K562 (cell line): ENCODE data around the gene PPP3CA. TPM values are rescaled to one million over a fixed set of nuclear protein-coding genes. Genes with fewer than 3 reads are reported as not detected.

ENCODE experiments used
- ATAC-seq: fragments of 200-7000 bp; cut with Tn5 transposase; 3 replicates; pipeline ENCODE4 v1.9.1; 2020; ENCODE audit warnings: moderate library complexity
- BruUV-seq: library from RNA; stranded (reverse); fragments of 400-500 nt; replicated peaks from 2 replicates; lab custom pipeline; 2021; lab: Mats Ljungman, UMichigan
- CTCF ChIA-PET: fragments of 300-600 bp; formaldehyde crosslinking; extraction: SDS; loops from one replicate; lab custom pipeline; 2021; ENCODE audit warnings: low intra/inter-chr PET ratio; lab: Yijun Ruan, JAX
- POLR2A ChIA-PET: fragments of 300-600, 350-650 bp; sonication (Branson Sonifier 250); formaldehyde crosslinking; extraction: SDS; loops from one replicate; lab custom pipeline; 2021; ENCODE audit warnings: antibody characterized with exemption, inconsistent platforms; lab: Yijun Ruan, JAX
- DNase-seq, 4 experiments: peaks; one replicate each; pipeline versions ENCODE4 v3.0.0 to v3.0.0-alpha.2; 2011 to 2018; ENCODE audit warnings: low spot score in 3 of 4, mixed read lengths in 3 of 4; ENCODE audit errors: extremely low read depth in 1 of 4
- FAIRE-seq: peaks from 2 replicates; lab custom pipeline; 2011; peaks lifted over from hg19 to GRCh38; lab: Jason Lieb, UNC
- H2AFZ ChIP-seq: 2 replicates; pipeline ENCODE4 v1.6.0; 2011; ENCODE audit warnings: low read depth, low read length, control low read depth, inconsistent platforms
- H3K27ac ChIP-seq: fragments of 200-600 bp; 3 replicates; pipeline ENCODE4 v1.8.0; 2011; ENCODE audit warnings: low read depth, mild to moderate bottlenecking, control low read depth, inconsistent platforms, low read length, moderate library complexity, mixed read lengths; ENCODE audit errors: extremely low read depth
- H3K27me3 ChIP-seq, 2 experiments: fragments of 300-600 bp in 1 of 2; 2 replicates in 1 of 2; 3 replicates in 1 of 2; pipeline versions ENCODE4 v1.6.0 to v1.8.0; 2011; ENCODE audit warnings: inconsistent platforms in 2 of 2, low read length in 2 of 2, mild to moderate bottlenecking in 1 of 2, mixed read lengths in 1 of 2, moderate library complexity in 1 of 2; ENCODE audit not compliant: control insufficient read depth in 2 of 2, insufficient read depth in 2 of 2
- H3K36me3 ChIP-seq: fragments of 300-600 bp; 3 replicates; pipeline ENCODE4 v1.8.0; 2011; ENCODE audit warnings: mild to moderate bottlenecking, low read length, inconsistent platforms; ENCODE audit not compliant: control insufficient read depth, insufficient read depth
- H3K4me1 ChIP-seq, 2 experiments: fragments of 200-600 bp in 1 of 2; replicated peaks in 1 of 2; 2 replicates in 1 of 2; 3 replicates in 1 of 2; pipeline versions ENCODE4 v1.5.1 to v1.8.0; 2011; ENCODE audit warnings: inconsistent platforms in 2 of 2, low read length in 2 of 2, mild to moderate bottlenecking in 1 of 2, mixed read lengths in 1 of 2, moderate library complexity in 1 of 2; ENCODE audit not compliant: control insufficient read depth in 2 of 2, insufficient read depth in 2 of 2
- H3K4me2 ChIP-seq: 2 replicates; pipeline ENCODE4 v1.6.1; 2011; ENCODE audit warnings: low read length, control low read depth, inconsistent platforms, mixed read lengths; ENCODE audit not compliant: insufficient read depth
- H3K4me3 ChIP-seq: fragments of 200-600 bp; sonication (generic), shearing (Covaris generic); 2 replicates; pipeline ENCODE4 v1.5.1; 2016; ENCODE audit warnings: control low read depth, inconsistent platforms
- H3K79me2 ChIP-seq: fragments of 200-600 bp; 3 replicates; pipeline ENCODE4 v1.8.0; 2011; ENCODE audit warnings: low read length, inconsistent platforms; ENCODE audit not compliant: control insufficient read depth, insufficient read depth
- H3K9ac ChIP-seq, 2 experiments: 2 replicates each; pipeline versions ENCODE4 v1.6.0 to v1.6.1; 2011; ENCODE audit warnings: low read depth in 2 of 2, low read length in 2 of 2, control low read depth in 1 of 2, inconsistent platforms in 1 of 2, mild to moderate bottlenecking in 1 of 2, mixed read lengths in 1 of 2; ENCODE audit not compliant: insufficient read depth in 1 of 2
- H3K9me1 ChIP-seq: one replicate; pipeline ENCODE4 v1.6.0; 2011; ENCODE audit warnings: inconsistent platforms, mild to moderate bottlenecking, low read length, moderate library complexity; ENCODE audit not compliant: control insufficient read depth, insufficient read depth
- H3K9me3 ChIP-seq: replicated peaks from 2 replicates; pipeline ENCODE4 v1.5.1; 2011; ENCODE audit warnings: low read depth, low read length, inconsistent platforms; ENCODE audit not compliant: control insufficient read depth, insufficient read depth
- H4K20me1 ChIP-seq: replicated peaks from 2 replicates; pipeline ENCODE4 v1.6.1; 2011; ENCODE audit warnings: low read length, inconsistent platforms, mixed read lengths; ENCODE audit not compliant: control insufficient read depth, insufficient read depth
- CBX2 ChIP-seq: fragments of 200-600 bp; sonication (generic); IDR thresholded peaks from one replicate; pipeline ENCODE4 v1.6.1; 2012; ENCODE audit warnings: mild to moderate bottlenecking, low read length, inconsistent platforms; ENCODE audit not compliant: insufficient read depth, poor library complexity, severe bottlenecking
- COPS2 ChIP-seq: fragments of 450-650 bp; conservative IDR thresholded peaks from 2 replicates; pipeline ENCODE4 v1.6.1; 2016; ENCODE audit warnings: mild to moderate bottlenecking, moderate library complexity
- LARP7 ChIP-seq: fragments of 450-650 bp; IDR thresholded peaks from 2 replicates; pipeline ENCODE4 v1.6.1; 2016
- MTA2 ChIP-seq: fragments of 450-650 bp; IDR thresholded peaks from 2 replicates; pipeline ENCODE4 v1.6.1; 2016; ENCODE audit warnings: low read depth
- NELFE ChIP-seq: IDR thresholded peaks from 2 replicates; pipeline ENCODE4 v1.6.1; 2011; ENCODE audit warnings: mild to moderate bottlenecking; ENCODE audit not compliant: insufficient read depth, insufficient read length
- SREBF2 ChIP-seq: sonication (generic); formaldehyde crosslinking; IDR thresholded peaks from 2 replicates; pipeline ENCODE4 v1.4.0; 2020; ENCODE audit warnings: mild to moderate bottlenecking, missing genetic modification reagents
- SRSF9 ChIP-seq: fragments of 200-400 bp; formaldehyde crosslinking; IDR thresholded peaks from 2 replicates; pipeline ENCODE4 v1.6.1; 2017; ENCODE audit warnings: low read depth, low read length, borderline replicate concordance
- TFAM ChIP-seq: fragments of 250-450 bp; sonication (Bioruptor Pico); conservative IDR thresholded peaks from 2 replicates; pipeline ENCODE4 v1.5.0; 2021; ENCODE audit warnings: mild to moderate bottlenecking, moderate library complexity
- WGBS: fragments of 100-300 bp; shearing (Covaris generic); methylation state at CpG from one replicate; pipeline ENCODE4 v1.1.6; 2016; ENCODE audit warnings: low coverage, mixed read lengths; ENCODE audit not compliant: insufficient coverage; ENCODE audit errors: missing lambda C conversion rate; 5-methylcytosine and 5-hydroxymethylcytosine counted together
- in situ Hi-C: fragments of 300-500 bp; cut with MboI; formaldehyde crosslinking; loops from 4 replicates; pipeline ENCODE4 v1.15.0; 2018; ENCODE audit warnings: inconsistent platforms, mixed read lengths
- intact Hi-C: fragments of 100-400 bp; cut with micrococcal nuclease; formaldehyde crosslinking; loops from 2 replicates; pipeline ENCODE4 v1.14.2; 2022
- polyA plus RNA-seq, 8 experiments: library from polyadenylated mRNA; depleted of rRNA in 4 of 8; stranded (reverse) in 5 of 8; unstranded in 3 of 8; fragments of >200 nt; fragmentation: Nextera tagmentation in 2 of 8; fragmentation: Illumina TruSeq in 1 of 8; extraction: Ambion mirVana in 2 of 8; extraction: Trizol in 1 of 8; gene quantifications; 2 replicates each; pipeline versions ENCODE4 v1.2.1 to v1.2.3, GENCODE V29; 2011 to 2014; ENCODE audit warnings: inconsistent platforms in 1 of 8, missing spikeins in 1 of 8
- total RNA-seq, 7 experiments: library from RNA; depleted of rRNA in 6 of 7; stranded (reverse); fragments of >200 nt in 6 of 7; fragmentation: Illumina TruSeq in 2 of 7; extraction: Trizol in 2 of 7; gene quantifications; 2 replicates each; pipeline versions ENCODE4 v1.2.1 to v1.2.3, GENCODE V29; 2011 to 2021; ENCODE audit warnings: low replicate concordance in 1 of 7
- TF ChIP-seq, protein P1 (sequence below), 2 experiments: fragments of 450-650 bp; IDR thresholded peaks; 2 replicates each; pipeline ENCODE4 v1.6.1; 2016; ENCODE audit warnings: mild to moderate bottlenecking in 2 of 2, borderline replicate concordance in 1 of 2, low read depth in 1 of 2, moderate library complexity in 1 of 2
- TF ChIP-seq, protein P2 (sequence below): sonication (generic); formaldehyde crosslinking; IDR thresholded peaks from 2 replicates; pipeline ENCODE4 v1.8.0; 2022; ENCODE audit warnings: missing genetic modification reagents, mild to moderate bottlenecking, moderate library complexity, borderline replicate concordance
- TF ChIP-seq, protein P3 (sequence below): fragments of 450-650 bp; IDR thresholded peaks from 2 replicates; pipeline ENCODE4 v1.7.1; 2018; ENCODE audit warnings: mild to moderate bottlenecking, low read depth; ENCODE audit not compliant: partially characterized antibody

Gene PPP3CA
- total and polyA plus RNA-seq, 9 of the 15 experiments (the other 6 are each of a cell fraction or from before 2014, with no cell fraction given): 0.94 to 3.2 (median 1.6) TPM

DNA sequence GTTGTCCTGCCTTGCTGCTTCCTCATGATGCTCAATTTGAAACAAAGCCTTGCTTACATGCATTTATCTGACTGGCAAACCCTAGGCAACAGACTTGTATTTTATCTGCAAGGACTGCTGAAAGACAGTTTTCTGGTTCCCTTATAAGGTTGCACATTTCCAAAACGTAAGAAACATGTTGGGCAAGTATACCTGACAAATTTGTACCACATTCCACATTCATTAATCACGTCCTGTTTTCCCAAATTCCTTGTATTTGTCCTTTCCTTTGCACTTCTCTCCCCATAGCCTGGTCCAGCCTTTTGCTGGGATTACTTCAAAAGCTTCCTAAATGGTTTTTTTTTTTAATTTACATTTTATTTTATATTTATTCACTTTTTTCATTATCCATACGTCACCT, 310.1 kb downstream of the PPP3CA start:
- H4K20me1 ChIP-seq: no peaks in the 10 kb centered on the region
- ChIA-PET CTCF (no interaction called here), POLR2A (no interaction called here)
- H3K27me3 ChIP-seq: no peaks in the 10 kb centered on the region
- no peak for FAIRE-seq
- no peak for DNase-seq
- in situ Hi-C loops (no loop called here), intact Hi-C loops (no loop called here)
- no peak overlapping the region for H2AFZ ChIP-seq
- no peak overlapping the region for H3K9ac ChIP-seq
- 0% methylated on average over 3 of the region's 3 CpGs for WGBS
- H3K27ac ChIP-seq: no peak overlapping the region
- no TSS peak for BruUV-seq
- no peaks in the 10 kb centered on the region for H3K9me1 ChIP-seq
- no peaks in the 10 kb centered on the region for H3K9me3 ChIP-seq
- H3K79me2 ChIP-seq: no peaks in the 10 kb centered on the region
- H3K4me2 ChIP-seq: no peak overlapping the region
- no peak for ATAC-seq
- H3K36me3 ChIP-seq: no peaks in the 10 kb centered on the region
- H3K4me1 ChIP-seq: no peaks in the 10 kb centered on the region
- H3K4me3 ChIP-seq: no peak overlapping the region
- TF ChIP-seq NELFE (no peak), LARP7 (no peak), SREBF2 (CRISPR knock-in tag) (no peak), COPS2 (no peak), SRSF9 (no peak), MTA2 (no peak), CBX2 (no peak), TFAM (CRISPR knock-in tag) (no peak)
- TF ChIP-seq, protein P1, sequence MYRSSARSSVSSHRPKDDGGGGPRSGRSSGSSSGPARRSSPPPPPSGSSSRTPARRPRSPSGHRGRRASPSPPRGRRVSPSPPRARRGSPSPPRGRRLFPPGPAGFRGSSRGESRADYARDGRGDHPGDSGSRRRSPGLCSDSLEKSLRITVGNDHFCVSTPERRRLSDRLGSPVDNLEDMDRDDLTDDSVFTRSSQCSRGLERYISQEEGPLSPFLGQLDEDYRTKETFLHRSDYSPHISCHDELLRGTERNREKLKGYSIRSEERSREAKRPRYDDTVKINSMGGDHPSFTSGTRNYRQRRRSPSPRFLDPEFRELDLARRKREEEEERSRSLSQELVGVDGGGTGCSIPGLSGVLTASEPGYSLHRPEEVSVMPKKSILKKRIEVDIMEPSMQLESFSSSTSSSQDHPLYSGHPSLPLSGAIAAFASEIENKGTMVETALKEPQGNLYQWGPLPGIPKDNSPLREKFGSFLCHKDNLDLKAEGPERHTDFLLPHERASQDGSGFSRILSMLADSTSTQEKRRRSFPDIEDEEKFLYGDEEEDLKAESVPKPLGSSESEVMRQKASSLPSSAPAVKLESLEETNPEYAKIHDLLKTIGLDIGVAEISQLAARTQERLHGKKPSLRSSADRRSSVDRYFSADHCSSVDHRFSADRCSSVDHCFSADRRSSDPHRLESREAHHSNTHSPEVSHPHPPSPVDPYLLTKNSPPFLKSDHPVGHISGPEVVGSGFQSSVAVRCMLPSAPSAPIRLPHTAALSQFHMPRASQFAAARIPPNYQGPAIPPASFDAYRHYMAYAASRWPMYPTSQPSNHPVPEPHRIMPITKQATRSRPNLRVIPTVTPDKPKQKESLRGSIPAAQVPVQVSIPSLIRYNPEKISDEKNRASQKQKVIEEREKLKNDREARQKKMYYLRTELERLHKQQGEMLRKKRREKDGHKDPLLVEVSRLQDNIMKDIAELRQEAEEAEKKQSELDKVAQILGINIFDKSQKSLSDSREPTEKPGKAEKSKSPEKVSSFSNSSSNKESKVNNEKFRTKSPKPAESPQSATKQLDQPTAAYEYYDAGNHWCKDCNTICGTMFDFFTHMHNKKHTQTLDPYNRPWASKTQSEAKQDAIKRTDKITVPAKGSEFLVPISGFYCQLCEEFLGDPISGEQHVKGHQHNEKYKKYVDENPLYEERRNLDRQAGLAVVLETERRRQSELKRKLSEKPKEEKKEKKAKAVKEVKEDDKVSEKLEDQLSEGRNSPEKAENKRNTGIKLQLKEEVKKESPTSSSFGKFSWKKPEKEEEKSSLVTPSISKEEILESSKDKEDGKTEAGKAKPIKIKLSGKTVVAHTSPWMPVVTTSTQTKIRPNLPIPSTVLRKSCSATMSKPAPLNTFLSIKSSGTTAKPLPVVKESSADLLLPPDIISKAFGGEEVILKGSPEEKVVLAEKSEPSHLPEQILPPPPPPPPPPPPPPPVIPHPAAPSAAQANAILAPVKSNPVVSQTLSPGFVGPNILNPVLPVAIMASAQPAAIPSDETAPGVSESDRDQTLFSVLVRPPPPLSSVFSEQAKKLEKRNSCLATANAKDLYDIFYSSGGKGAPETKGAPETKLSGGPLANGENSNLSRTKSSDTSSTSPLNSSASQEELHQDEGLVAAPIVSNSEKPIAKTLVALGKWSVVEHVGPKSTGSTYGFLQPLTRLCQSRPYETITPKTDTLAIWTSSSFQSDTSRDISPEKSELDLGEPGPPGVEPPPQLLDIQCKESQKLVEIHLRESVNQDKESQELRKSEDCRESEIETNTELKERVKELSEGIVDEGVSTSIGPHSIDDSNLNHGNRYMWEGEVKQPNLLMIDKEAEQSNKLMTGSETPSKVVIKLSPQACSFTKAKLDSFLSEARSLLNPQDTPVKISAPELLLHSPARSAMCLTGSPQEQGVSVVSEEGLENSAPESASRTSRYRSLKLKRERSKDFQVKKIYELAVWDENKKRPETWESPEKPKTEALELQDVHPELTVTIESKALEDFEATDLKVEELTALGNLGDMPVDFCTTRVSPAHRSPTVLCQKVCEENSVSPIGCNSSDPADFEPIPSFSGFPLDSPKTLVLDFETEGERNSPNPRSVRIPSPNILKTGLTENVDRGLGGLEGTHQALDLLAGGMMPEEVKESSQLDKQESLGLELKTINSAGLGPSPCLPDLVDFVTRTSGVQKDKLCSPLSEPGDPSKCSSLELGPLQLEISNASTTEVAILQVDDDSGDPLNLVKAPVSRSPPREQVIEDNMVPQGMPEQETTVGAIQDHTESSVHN (IDR thresholded peaks at IDR 0.05; ENCODE audit: borderline replicate concordance in 1 of 2, low read depth in 1 of 2): no peak
- TF ChIP-seq, protein P2, sequence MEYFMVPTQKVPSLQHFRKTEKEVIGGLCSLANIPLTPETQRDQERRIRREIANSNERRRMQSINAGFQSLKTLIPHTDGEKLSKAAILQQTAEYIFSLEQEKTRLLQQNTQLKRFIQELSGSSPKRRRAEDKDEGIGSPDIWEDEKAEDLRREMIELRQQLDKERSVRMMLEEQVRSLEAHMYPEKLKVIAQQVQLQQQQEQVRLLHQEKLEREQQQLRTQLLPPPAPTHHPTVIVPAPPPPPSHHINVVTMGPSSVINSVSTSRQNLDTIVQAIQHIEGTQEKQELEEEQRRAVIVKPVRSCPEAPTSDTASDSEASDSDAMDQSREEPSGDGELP (CRISPR knock-in tag): no peak
- TF ChIP-seq, protein P3, sequence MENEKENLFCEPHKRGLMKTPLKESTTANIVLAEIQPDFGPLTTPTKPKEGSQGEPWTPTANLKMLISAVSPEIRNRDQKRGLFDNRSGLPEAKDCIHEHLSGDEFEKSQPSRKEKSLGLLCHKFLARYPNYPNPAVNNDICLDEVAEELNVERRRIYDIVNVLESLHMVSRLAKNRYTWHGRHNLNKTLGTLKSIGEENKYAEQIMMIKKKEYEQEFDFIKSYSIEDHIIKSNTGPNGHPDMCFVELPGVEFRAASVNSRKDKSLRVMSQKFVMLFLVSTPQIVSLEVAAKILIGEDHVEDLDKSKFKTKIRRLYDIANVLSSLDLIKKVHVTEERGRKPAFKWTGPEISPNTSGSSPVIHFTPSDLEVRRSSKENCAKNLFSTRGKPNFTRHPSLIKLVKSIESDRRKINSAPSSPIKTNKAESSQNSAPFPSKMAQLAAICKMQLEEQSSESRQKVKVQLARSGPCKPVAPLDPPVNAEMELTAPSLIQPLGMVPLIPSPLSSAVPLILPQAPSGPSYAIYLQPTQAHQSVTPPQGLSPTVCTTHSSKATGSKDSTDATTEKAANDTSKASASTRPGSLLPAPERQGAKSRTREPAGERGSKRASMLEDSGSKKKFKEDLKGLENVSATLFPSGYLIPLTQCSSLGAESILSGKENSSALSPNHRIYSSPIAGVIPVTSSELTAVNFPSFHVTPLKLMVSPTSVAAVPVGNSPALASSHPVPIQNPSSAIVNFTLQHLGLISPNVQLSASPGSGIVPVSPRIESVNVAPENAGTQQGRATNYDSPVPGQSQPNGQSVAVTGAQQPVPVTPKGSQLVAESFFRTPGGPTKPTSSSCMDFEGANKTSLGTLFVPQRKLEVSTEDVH: no peak
